GM21515 (cell line): ENCODE results near the gene ZNF117.
"Not testable (repeated sequence)": the region's sequence is repeated elsewhere in the genome, so short reads cannot be mapped to it uniquely, and the experiment has no call there.

ENCODE experiments used
- ATAC-seq: cut with Tn5 transposase; IDR thresholded peaks from one replicate; pipeline ENCODE4 v1.9.1; 2021; ENCODE audit not compliant: unreplicated experiment

ZNF117 gene

DNA sequence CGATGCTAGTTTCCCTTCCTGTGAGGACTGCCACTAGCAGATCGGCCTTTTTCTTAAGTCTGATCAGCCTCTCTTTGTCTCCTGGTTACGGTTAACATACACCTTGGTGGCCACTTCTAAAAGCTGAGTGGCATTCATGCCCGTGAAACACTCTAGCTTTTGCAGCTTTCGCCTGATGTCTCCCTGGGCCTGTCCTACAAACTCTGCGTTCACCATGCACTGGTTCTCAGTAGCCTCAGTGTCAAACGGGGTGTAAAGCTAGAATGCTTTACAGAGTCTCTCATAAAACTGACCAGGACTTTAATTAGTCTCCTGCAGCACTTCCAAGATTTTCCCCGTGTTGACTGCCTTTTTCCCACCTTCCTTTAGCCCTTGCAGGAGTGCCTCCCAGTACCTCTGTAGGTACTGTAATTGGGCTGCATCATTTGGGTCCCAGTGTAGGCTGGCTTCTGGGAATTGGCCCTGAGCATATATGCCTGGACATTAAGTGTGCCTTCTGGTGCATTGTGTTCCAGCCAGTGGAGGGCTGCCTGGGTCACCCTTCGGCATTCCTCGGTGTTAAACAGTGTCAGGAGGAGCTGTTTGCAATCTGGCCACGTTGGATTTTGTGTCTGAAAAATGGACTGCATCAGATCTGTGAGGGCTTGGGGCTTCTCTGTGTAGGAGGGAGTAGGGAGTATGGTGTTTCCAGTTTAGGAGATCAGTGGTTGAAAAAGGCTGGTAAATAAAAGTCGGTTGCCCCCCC lies 6.5 kb upstream of the ZNF117 start:
- ATAC-seq, result no peak

- ATAC-seq, result no peak
Measured at GRCh38 chr7:64996305-64996704, 5.5 kb upstream of the ZNF117 start.

- ATAC-seq, result no peak
Measured at GRCh38 chr7:64993901-64994300, 3.1 kb upstream of the ZNF117 start.

DNA sequence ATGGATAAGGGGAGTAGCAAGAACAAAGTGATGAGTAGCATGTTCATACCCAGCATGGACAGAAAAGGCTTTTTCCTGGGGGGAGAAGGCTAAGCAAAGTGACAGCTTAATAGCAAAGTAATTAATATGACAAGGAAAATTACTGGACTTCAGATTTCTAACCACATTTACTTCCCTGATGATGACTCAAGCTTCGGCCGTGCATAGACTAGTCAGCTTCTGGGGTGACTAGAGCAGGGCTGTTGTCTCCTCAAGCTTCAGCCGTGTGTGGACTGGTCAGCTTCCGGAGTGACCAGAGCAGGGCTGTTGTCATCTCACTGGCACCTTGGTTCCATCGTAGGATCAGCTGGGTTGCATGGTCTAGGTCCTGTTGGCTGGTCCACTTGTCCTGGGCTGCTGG lies 2.1 kb upstream of the ZNF117 start:
- ATAC-seq, result no peak

GRCh38 chr7:64990216-64990615 lies 620 bp downstream of the ZNF117 start:
- ATAC-seq, result no peak

- ATAC-seq, result no peak
Measured at GRCh38 chr7:64978497-64979203, 12.2 kb downstream of the ZNF117 start.

DNA sequence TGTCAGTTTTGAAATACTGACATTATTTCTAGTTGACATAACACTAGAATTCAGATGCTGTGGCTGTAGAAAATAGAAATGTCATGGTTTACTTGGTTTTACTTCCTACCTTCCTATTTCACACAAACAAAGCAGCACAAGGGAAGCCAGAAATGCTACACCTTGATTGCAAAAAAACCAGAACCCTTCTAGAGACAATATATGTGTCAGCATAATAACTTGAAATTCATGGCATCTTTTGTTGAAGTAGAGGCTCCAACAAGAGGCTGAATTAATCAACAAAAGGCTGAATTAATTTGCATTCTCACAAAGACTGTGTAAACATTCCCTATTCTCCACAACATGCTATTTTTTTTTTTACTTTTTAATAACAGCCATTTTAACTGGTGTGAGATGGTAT lies 25.2 kb downstream of the ZNF117 start:
- no peak for ATAC-seq

GRCh38 chr7:64959072-64959747 lies 31.6 kb downstream of the ZNF117 start:
- no peak for ATAC-seq

GRCh38 chr7:64951250-64951848 lies 39.5 kb downstream of the ZNF117 start:
- no peak for ATAC-seq

DNA sequence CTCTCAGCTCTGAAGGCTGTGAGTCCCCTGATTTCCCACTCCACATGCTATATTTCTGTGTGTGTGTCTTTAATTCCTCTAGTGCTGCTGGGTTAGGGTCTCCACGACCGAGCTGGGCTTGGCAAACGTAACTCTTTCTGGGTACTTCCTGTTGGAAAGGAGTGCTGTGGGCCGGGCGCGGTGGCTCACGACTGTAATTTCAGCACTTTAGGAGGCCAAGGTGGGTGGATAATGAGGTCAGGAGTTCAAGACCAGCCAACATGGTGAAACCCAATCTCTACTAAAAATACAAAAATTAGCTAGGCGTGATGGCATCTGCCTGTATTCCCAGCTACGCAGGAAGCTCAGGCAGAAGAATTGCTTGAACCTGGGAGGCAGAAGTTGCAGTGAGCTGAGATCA lies 40.2 kb downstream of the ZNF117 start:
- not testable (repeated sequence) for ATAC-seq

DNA sequence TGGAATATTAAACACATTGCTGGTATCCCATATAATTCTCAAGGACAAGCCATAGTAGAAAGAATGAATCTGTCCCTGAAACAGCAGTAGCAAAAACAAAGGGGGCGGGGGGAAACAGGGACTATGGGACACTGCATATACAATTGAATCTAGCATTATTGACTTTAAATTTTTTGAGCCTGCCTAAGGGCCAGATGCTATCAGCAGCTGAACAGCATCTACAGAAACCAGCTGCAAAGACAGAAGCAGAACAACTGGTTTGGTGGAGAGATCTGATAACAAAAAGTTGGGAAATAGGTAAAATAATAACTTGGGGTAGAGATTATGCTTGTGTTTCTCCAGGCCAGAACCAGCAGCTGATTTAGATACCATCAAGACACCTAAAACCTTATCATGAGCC lies 42.1 kb downstream of the ZNF117 start:
- not testable (repeated sequence) for ATAC-seq

- ATAC-seq, result no peak
Measured at GRCh38 chr7:64947252-64948000, 43.4 kb downstream of the ZNF117 start.

DNA sequence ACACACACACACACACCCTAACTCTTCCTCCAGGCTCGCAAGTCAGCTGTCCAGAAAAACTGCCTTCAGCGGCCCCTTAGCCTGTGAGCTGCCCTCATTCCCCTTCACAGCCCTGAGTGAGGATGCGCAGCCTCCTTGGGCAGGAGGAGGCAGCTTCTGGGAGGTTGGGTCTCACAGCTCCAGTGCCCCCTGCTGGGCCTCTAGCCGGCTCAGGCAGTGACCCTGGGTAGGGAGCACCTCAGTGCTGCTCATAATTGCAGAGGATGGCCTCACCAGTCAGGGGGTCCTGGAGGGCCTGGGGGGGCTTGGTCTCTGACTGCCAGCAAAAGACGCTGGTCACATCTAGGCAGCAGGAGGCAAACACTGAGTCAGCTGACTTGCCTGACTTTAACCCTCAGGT lies 44.1 kb downstream of the ZNF117 start:
- no peak for ATAC-seq

DNA sequence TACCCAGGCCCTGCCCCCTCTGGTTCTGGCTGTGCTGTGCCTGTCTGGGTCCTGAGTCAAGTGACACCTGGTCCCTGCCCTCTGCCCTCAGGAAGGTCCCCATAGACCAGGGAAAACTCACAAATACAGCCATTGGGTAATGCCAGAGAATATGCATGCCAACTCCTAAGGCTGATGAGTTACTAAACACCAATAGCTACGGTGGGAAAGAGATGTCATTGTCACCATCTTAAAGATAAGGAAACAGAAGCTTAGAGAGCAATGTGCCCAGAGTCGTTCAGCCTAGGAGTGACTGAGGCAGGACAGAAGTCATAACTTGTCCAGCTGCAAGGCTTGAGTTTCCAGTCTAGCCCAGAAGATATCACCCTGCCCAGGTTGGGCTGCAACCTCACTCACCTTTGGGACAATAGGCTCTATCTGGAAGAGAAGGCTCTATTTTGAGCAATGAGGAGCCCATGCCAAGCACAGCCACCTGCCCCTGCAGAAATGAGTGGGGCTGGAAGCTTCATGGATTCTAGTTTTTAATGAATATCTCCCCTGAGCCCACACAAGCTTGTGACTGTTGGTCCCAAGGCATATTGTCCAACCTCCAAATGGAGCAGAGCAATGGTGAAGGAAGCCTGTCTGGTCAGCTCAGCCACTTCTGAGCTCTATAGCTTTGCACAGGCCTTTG lies 45.2 kb downstream of the ZNF117 start:
- no peak for ATAC-seq

- ATAC-seq, result not testable (repeated sequence)
Measured at GRCh38 chr7:64944667-64945502, 46.0 kb downstream of the ZNF117 start.

GRCh38 chr7:64940021-64940420 lies 50.8 kb downstream of the ZNF117 start:
- not testable (repeated sequence) for ATAC-seq

DNA sequence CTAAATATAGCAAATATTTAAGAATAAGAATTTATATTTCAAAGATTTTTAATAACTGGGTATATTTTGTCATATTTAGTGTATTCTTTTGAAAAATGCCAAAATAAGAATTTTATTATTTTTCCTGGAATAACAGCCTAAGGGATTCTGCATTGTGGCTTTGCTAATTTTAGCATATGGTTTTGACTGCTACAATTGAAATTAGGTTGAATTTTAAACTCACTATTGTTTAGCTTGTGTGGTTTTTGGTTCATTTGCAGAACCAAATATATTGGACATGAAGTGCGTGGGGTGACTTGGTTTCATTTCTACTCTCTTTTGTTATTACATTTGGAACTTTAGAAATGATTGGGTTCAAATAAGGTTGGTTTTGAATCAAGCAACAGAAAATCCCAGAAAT lies 52.3 kb downstream of the ZNF117 start:
- ATAC-seq, result no peak

GRCh38 chr7:64934478-64934877 lies 56.4 kb downstream of the ZNF117 start:
- no peak for ATAC-seq
